GM21528 (cell line): Measurements from ENCODE around the gene MGAT2.
"Not testable (repeated sequence)": the region's sequence is repeated elsewhere in the genome, so short reads cannot be mapped to it uniquely, and the experiment has no call there.

Source experiments
- ATAC-seq: cut with Tn5 transposase; IDR thresholded peaks from one replicate; pipeline ENCODE4 v1.9.1; 2021; ENCODE audit warnings: mild to moderate bottlenecking, moderate library complexity; ENCODE audit not compliant: unreplicated experiment, low FRiP score

MGAT2 gene

DNA sequence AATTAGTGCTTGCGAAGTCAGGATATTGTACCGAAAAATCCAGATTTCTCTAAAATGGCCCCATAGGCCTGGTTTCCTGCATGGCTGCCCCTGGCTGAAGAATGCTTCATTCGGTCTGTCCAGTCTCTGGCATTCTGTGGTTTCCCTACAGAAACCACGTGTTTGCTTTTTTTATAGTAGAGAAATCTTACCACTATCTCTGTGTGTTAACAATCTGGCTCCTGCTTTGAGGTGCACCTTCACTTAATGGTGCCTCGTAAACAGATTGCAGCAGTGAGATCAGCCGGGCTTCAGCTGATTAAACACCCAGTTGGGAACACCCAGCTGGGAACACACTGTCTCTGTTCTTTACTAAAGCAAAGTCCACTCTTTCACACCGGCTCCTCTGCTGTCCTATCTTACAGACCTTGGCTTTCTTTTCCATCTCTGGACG lies 21.1 kb downstream of the MGAT2 start:
- no peak for ATAC-seq

DNA sequence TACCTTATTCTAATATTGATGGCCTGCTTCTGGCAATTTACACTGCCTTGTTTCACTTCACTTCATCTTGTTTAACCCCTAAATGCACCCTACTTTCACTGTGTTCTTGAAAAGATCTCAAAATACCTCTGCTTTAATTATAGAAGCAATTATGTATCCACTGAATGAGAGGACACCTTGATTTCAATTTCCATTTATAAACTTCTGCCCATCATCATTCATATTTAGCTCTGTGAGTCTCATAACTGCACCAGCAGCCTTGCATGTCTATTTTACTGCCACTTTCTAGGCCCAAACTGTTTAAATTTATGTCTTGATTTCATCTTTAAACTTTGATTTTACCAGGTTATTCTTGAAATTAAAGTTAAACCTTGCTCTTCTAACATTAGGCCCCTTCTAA lies 21.6 kb downstream of the MGAT2 start:
- no peak for ATAC-seq

GRCh38 chr14:49653508-49653907 lies 32.9 kb downstream of the MGAT2 start:
- no peak for ATAC-seq

GRCh38 chr14:49654511-49654910 lies 33.9 kb downstream of the MGAT2 start:
- no peak for ATAC-seq

GRCh38 chr14:49657500-49657899 lies 36.9 kb downstream of the MGAT2 start:
- not testable (repeated sequence) for ATAC-seq

GRCh38 chr14:49659526-49660455 lies 39.2 kb downstream of the MGAT2 start:
- no peak for ATAC-seq

- no peak for ATAC-seq
Measured at GRCh38 chr14:49670475-49670874, 49.9 kb downstream of the MGAT2 start.
